K562 (cell line): ENCODE data around the gene ELOA2. TPM values are rescaled to one million over a fixed set of nuclear protein-coding genes. Genes with fewer than 3 reads are reported as not detected.
A peak's percentile ranks its signal among the peaks of the same experiment; 100 is the strongest.

Experiments
- CTCF ChIP-seq, 3 experiments: IDR thresholded peaks in 2 of 3; conservative IDR thresholded peaks in 1 of 3; 2 replicates each; pipeline ENCODE4 v1.5.1; 2011 to 2012; ENCODE audit warnings: low read length in 3 of 3, mild to moderate bottlenecking in 3 of 3, control low read depth in 2 of 3, improper control_type of control experiment in 1 of 3, inconsistent platforms in 1 of 3, low read depth in 1 of 3, mixed read lengths in 1 of 3, moderate library complexity in 1 of 3; ENCODE audit not compliant: insufficient read depth in 2 of 3
- KAT2B ChIP-seq: IDR thresholded peaks from one replicate; pipeline ENCODE4 v1.6.1; 2012; ENCODE audit warnings: low read depth, mild to moderate bottlenecking, control low read depth, inconsistent platforms, low read length, moderate library complexity
- KDM5B ChIP-seq: fragments of 200-600 bp; sonication (generic); IDR thresholded peaks from 2 replicates; pipeline ENCODE4 v1.6.1; 2012; ENCODE audit warnings: low read depth, mild to moderate bottlenecking, moderate library complexity, low read length, control low read depth, inconsistent platforms; ENCODE audit not compliant: insufficient replicate concordance
- KHSRP ChIP-seq: fragments of 450-650 bp; IDR thresholded peaks from 2 replicates; pipeline ENCODE4 v1.6.1; 2017
- L3MBTL2 ChIP-seq: fragments of 450-650 bp; IDR thresholded peaks from 2 replicates; pipeline ENCODE4 v1.6.1; 2016; ENCODE audit warnings: mild to moderate bottlenecking, moderate library complexity
- LCOR ChIP-seq: sonication (generic); formaldehyde crosslinking; IDR thresholded peaks from 2 replicates; pipeline ENCODE4 v1.8.0; 2022; ENCODE audit warnings: mild to moderate bottlenecking, missing genetic modification reagents
- MIER1 ChIP-seq: fragments of 450-650 bp; IDR thresholded peaks from 2 replicates; pipeline ENCODE4 v1.6.1; 2016; ENCODE audit warnings: antibody characterized with exemption, mild to moderate bottlenecking, low read depth
- PCBP1 ChIP-seq: fragments of 200-400 bp; formaldehyde crosslinking; IDR thresholded peaks from 2 replicates; pipeline ENCODE4 v1.6.1; 2018; ENCODE audit warnings: mild to moderate bottlenecking, low read depth, low read length; ENCODE audit not compliant: poor library complexity, severe bottlenecking
- PYGO2 ChIP-seq: fragments of 450-650 bp; IDR thresholded peaks from 2 replicates; pipeline ENCODE4 v1.6.1; 2016; ENCODE audit warnings: mild to moderate bottlenecking, missing genetic modification characterization, moderate library complexity, missing compliant biosample characterization
- SP2 ChIP-seq: IDR thresholded peaks from 2 replicates; pipeline ENCODE4 v1.6.1; 2011; ENCODE audit warnings: mild to moderate bottlenecking, low read depth, low read length, moderate library complexity; ENCODE audit not compliant: poor library complexity, severe bottlenecking; ENCODE audit errors: extremely low read depth
- SRF ChIP-seq, 2 experiments: fragments of 250-450, 450-650 bp in 1 of 2; sonication (Bioruptor Pico) in 1 of 2; sonication (generic) in 1 of 2; formaldehyde crosslinking; IDR thresholded peaks; 2 replicates each; pipeline versions ENCODE4 v1.5.0 to v1.5.1; 2020 to 2022; ENCODE audit warnings: mild to moderate bottlenecking in 1 of 2, missing genetic modification reagents in 1 of 2
- SUPT5H ChIP-seq: fragments of 450-650 bp; IDR thresholded peaks from 2 replicates; pipeline ENCODE4 v1.6.1; 2016
- polyA plus RNA-seq, 8 experiments: library from polyadenylated mRNA; depleted of rRNA in 4 of 8; stranded (reverse) in 5 of 8; unstranded in 3 of 8; fragments of >200 nt; fragmentation: Nextera tagmentation in 2 of 8; fragmentation: Illumina TruSeq in 1 of 8; extraction: Ambion mirVana in 2 of 8; extraction: Trizol in 1 of 8; gene quantifications; 2 replicates each; pipeline versions ENCODE4 v1.2.1 to v1.2.3, GENCODE V29; 2011 to 2014; ENCODE audit warnings: inconsistent platforms in 1 of 8, missing spikeins in 1 of 8
- total RNA-seq, 7 experiments: library from RNA; depleted of rRNA in 6 of 7; stranded (reverse); fragments of >200 nt in 6 of 7; fragmentation: Illumina TruSeq in 2 of 7; extraction: Trizol in 2 of 7; gene quantifications; 2 replicates each; pipeline versions ENCODE4 v1.2.1 to v1.2.3, GENCODE V29; 2011 to 2021; ENCODE audit warnings: low replicate concordance in 1 of 7
- TF ChIP-seq, protein P1 (sequence below): IDR thresholded peaks from 3 replicates; pipeline ENCODE4 v1.6.1; 2011; ENCODE audit warnings: borderline replicate concordance, mild to moderate bottlenecking; ENCODE audit not compliant: insufficient read length, insufficient read depth
- TF ChIP-seq, protein P2 (sequence below): sonication (generic); formaldehyde crosslinking; IDR thresholded peaks from 2 replicates; pipeline ENCODE4 v1.8.1; 2023; ENCODE audit warnings: missing genetic modification reagents, mild to moderate bottlenecking, borderline replicate concordance

ELOA2 gene
- total and polyA plus RNA-seq, 9 of the 15 experiments (the other 6 are each of a cell fraction or from before 2014, with no cell fraction given): not detected

GRCh38 chr18:47050468-47050867 lies 15.0 kb upstream of the ELOA2 start (continued):
- TF ChIP-seq SRF (CRISPR knock-in tag; IDR thresholded peaks at IDR 0.05): no peak
- TF ChIP-seq, protein P1, sequence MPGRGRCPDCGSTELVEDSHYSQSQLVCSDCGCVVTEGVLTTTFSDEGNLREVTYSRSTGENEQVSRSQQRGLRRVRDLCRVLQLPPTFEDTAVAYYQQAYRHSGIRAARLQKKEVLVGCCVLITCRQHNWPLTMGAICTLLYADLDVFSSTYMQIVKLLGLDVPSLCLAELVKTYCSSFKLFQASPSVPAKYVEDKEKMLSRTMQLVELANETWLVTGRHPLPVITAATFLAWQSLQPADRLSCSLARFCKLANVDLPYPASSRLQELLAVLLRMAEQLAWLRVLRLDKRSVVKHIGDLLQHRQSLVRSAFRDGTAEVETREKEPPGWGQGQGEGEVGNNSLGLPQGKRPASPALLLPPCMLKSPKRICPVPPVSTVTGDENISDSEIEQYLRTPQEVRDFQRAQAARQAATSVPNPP: no peak
- TF ChIP-seq KAT2B: no peak
- TF ChIP-seq, protein P2, sequence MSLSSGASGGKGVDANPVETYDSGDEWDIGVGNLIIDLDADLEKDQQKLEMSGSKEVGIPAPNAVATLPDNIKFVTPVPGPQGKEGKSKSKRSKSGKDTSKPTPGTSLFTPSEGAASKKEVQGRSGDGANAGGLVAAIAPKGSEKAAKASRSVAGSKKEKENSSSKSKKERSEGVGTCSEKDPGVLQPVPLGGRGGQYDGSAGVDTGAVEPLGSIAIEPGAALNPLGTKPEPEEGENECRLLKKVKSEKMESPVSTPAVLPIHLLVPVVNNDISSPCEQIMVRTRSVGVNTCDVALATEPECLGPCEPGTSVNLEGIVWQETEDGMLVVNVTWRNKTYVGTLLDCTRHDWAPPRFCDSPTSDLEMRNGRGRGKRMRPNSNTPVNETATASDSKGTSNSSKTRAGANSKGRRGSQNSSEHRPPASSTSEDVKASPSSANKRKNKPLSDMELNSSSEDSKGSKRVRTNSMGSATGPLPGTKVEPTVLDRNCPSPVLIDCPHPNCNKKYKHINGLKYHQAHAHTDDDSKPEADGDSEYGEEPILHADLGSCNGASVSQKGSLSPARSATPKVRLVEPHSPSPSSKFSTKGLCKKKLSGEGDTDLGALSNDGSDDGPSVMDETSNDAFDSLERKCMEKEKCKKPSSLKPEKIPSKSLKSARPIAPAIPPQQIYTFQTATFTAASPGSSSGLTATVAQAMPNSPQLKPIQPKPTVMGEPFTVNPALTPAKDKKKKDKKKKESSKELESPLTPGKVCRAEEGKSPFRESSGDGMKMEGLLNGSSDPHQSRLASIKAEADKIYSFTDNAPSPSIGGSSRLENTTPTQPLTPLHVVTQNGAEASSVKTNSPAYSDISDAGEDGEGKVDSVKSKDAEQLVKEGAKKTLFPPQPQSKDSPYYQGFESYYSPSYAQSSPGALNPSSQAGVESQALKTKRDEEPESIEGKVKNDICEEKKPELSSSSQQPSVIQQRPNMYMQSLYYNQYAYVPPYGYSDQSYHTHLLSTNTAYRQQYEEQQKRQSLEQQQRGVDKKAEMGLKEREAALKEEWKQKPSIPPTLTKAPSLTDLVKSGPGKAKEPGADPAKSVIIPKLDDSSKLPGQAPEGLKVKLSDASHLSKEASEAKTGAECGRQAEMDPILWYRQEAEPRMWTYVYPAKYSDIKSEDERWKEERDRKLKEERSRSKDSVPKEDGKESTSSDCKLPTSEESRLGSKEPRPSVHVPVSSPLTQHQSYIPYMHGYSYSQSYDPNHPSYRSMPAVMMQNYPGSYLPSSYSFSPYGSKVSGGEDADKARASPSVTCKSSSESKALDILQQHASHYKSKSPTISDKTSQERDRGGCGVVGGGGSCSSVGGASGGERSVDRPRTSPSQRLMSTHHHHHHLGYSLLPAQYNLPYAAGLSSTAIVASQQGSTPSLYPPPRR (CRISPR knock-in tag): no peak
- TF ChIP-seq PCBP1: no peak
- no peak for TF ChIP-seq PYGO2 (tag)
- TF ChIP-seq SUPT5H: no peak
- TF ChIP-seq CTCF (IDR thresholded peaks at IDR 0.05 in 2 of 3, conservative IDR thresholded peaks at IDR 0.05 in 1 of 3; ENCODE audit: insufficient read depth in 2 of 3, low read depth in 1 of 3, low read length in 3 of 3): peak; percentile 34 to 55 (median 55); a peak in 5 of 6 replicates
- TF ChIP-seq KHSRP: no peak
- no peak for TF ChIP-seq KDM5B
- no peak for TF ChIP-seq SP2
- no peak for TF ChIP-seq MIER1
- no peak for TF ChIP-seq L3MBTL2
- TF ChIP-seq LCOR: no peak
- TF ChIP-seq, all 486 proteins: peak for 9
